GM12878 (cell line): ENCODE results near the gene LGALS3BP. TPM values are rescaled to one million over a fixed set of nuclear protein-coding genes. Genes with fewer than 3 reads are reported as not detected.

Experiments used
- BACH1 ChIP-seq: fragments of 450-650 bp; IDR thresholded peaks from 2 replicates; pipeline ENCODE4 v1.6.1; 2017; ENCODE audit warnings: mild to moderate bottlenecking, borderline replicate concordance
- CHD2 ChIP-seq: IDR thresholded peaks from 2 replicates; pipeline ENCODE4 v1.6.1; 2011; ENCODE audit warnings: low read depth, low read length, improper control_type of control experiment, borderline replicate concordance
- CHD4 ChIP-seq: fragments of 200-600 bp; sonication (generic); IDR thresholded peaks from 2 replicates; pipeline ENCODE4 v1.6.1; 2016; ENCODE audit warnings: mild to moderate bottlenecking
- CREB1 ChIP-seq: IDR thresholded peaks from 2 replicates; pipeline ENCODE4 v1.6.1; 2012; ENCODE audit warnings: low read depth, mild to moderate bottlenecking, inconsistent platforms
- EGR1 ChIP-seq, 2 experiments: IDR thresholded peaks; 1 replicate in 1 of 2; 2 replicates in 1 of 2; pipeline ENCODE4 v1.6.1; 2011 to 2012; ENCODE audit warnings: low read depth in 2 of 2, low read length in 2 of 2, borderline replicate concordance in 1 of 2, mild to moderate bottlenecking in 1 of 2, moderate library complexity in 1 of 2
- EZH2 ChIP-seq: IDR thresholded peaks from 2 replicates; pipeline ENCODE4 v1.6.1; 2012; ENCODE audit warnings: low read depth, mild to moderate bottlenecking, control low read depth, inconsistent platforms, low read length, borderline replicate concordance; ENCODE audit not compliant: control insufficient read depth
- FOXK2 ChIP-seq: fragments of 450-650 bp; IDR thresholded peaks from 2 replicates; pipeline ENCODE4 v1.6.1; 2017; ENCODE audit warnings: mild to moderate bottlenecking, moderate library complexity
- GABPA ChIP-seq: IDR thresholded peaks from 2 replicates; pipeline ENCODE4 v1.6.1; 2014; ENCODE audit warnings: antibody characterized with exemption, low read depth, mild to moderate bottlenecking, inconsistent platforms
- IRF4 ChIP-seq: IDR thresholded peaks from 2 replicates; pipeline ENCODE4 v1.6.1; 2011; ENCODE audit warnings: low read depth, low read length
- KAT2A ChIP-seq: conservative IDR thresholded peaks from 2 replicates; pipeline ENCODE4 v1.6.1; 2011; ENCODE audit warnings: low read depth, low read length; ENCODE audit not compliant: control insufficient read depth
- KDM1A ChIP-seq: fragments of 200-600 bp; sonication (generic); IDR thresholded peaks from 2 replicates; pipeline ENCODE4 v1.6.1; 2016; ENCODE audit warnings: borderline replicate concordance
- NFIC ChIP-seq: IDR thresholded peaks from 2 replicates; pipeline ENCODE4 v1.6.1; 2012; ENCODE audit warnings: low read depth, mild to moderate bottlenecking, inconsistent platforms, low read length, moderate library complexity
- NRF1 ChIP-seq: conservative IDR thresholded peaks from 2 replicates; pipeline ENCODE4 v1.6.1; 2011; ENCODE audit warnings: mild to moderate bottlenecking, low read depth, low read length, improper control_type of control experiment
- POLR2AphosphoS5 ChIP-seq: IDR thresholded peaks from 2 replicates; pipeline ENCODE4 v1.6.1; 2011; ENCODE audit warnings: mild to moderate bottlenecking, low read length, inconsistent platforms
- RFX5 ChIP-seq: IDR thresholded peaks from 2 replicates; pipeline ENCODE4 v1.6.1; 2011; ENCODE audit warnings: low read depth, low read length, improper control_type of control experiment
- RUNX3 ChIP-seq: IDR thresholded peaks from 2 replicates; pipeline ENCODE4 v1.6.1; 2012; ENCODE audit warnings: low read length, inconsistent platforms
- SMAD5 ChIP-seq: IDR thresholded peaks from 2 replicates; pipeline ENCODE4 v1.6.1; 2016; ENCODE audit warnings: antibody characterized with exemption, low read depth
- SMARCA5 ChIP-seq: fragments of 450-650 bp; IDR thresholded peaks from 2 replicates; pipeline ENCODE4 v1.6.1; 2017; ENCODE audit warnings: mild to moderate bottlenecking
- SREBF1 ChIP-seq: IDR thresholded peaks from 2 replicates; pipeline ENCODE4 v1.6.1; 2012; ENCODE audit warnings: mild to moderate bottlenecking, low read length
- YY1 ChIP-seq: IDR thresholded peaks from 2 replicates; pipeline ENCODE4 v1.6.1; 2011; ENCODE audit warnings: low read depth, mild to moderate bottlenecking, low read length
- ZBED1 ChIP-seq: IDR thresholded peaks from 2 replicates; pipeline ENCODE4 v1.6.1; 2016; ENCODE audit warnings: borderline replicate concordance
- ZNF24 ChIP-seq: fragments of 450-650 bp; IDR thresholded peaks from 2 replicates; pipeline ENCODE4 v1.6.1; 2017; ENCODE audit warnings: antibody characterized with exemption, mild to moderate bottlenecking
- ZNF274 ChIP-seq: IDR thresholded peaks from one replicate; pipeline ENCODE4 v1.8.0; 2011; ENCODE audit not compliant: insufficient read length, insufficient read depth
- polyA plus RNA-seq, 11 experiments: library from polyadenylated mRNA; depleted of rRNA in 4 of 11; unstranded in 6 of 11; stranded (reverse) in 5 of 11; fragments of >200 nt; fragmentation: Nextera tagmentation in 4 of 11; fragmentation: Illumina TruSeq in 1 of 11; extraction: Ambion mirVana in 4 of 11; extraction: Trizol in 1 of 11; gene quantifications; 1 replicate in 1 of 11; 2 replicates in 10 of 11; pipeline versions ENCODE4 v1.2.1 to v1.2.3, GENCODE V29; 2011 to 2016; ENCODE audit warnings: inconsistent platforms in 2 of 11, missing spikeins in 2 of 11, low read depth in 1 of 11
- total RNA-seq, 4 experiments: library from RNA; depleted of rRNA in 3 of 4; stranded (reverse); fragments of >200 nt in 3 of 4; fragmentation: Illumina TruSeq in 1 of 4; extraction: Trizol in 1 of 4; gene quantifications; 2 replicates each; pipeline versions ENCODE4 v1.2.1 to v1.2.3, GENCODE V29; 2013 to 2021
- TF ChIP-seq, protein P1 (sequence below): IDR thresholded peaks from 2 replicates; pipeline ENCODE4 v1.6.1; 2012; ENCODE audit warnings: low read depth, low read length, improper control_type of control experiment
- TF ChIP-seq, protein P2 (sequence below): IDR thresholded peaks from 2 replicates; pipeline ENCODE4 v1.6.1; 2011; ENCODE audit warnings: borderline replicate concordance, low read depth, mild to moderate bottlenecking, moderate library complexity, low read length; ENCODE audit not compliant: insufficient read depth, poor library complexity, severe bottlenecking
- TF ChIP-seq, protein P3 (sequence below): fragments of 450-650 bp; conservative IDR thresholded peaks from 2 replicates; pipeline ENCODE4 v1.6.1; 2017; ENCODE audit warnings: mild to moderate bottlenecking, moderate library complexity

The LGALS3BP gene
- total and polyA plus RNA-seq, 10 of the 15 experiments (the other 5 are each of a cell fraction or from before 2014, with no cell fraction given) = 0.52 to 5.2 (median 1.9) TPM

DNA sequence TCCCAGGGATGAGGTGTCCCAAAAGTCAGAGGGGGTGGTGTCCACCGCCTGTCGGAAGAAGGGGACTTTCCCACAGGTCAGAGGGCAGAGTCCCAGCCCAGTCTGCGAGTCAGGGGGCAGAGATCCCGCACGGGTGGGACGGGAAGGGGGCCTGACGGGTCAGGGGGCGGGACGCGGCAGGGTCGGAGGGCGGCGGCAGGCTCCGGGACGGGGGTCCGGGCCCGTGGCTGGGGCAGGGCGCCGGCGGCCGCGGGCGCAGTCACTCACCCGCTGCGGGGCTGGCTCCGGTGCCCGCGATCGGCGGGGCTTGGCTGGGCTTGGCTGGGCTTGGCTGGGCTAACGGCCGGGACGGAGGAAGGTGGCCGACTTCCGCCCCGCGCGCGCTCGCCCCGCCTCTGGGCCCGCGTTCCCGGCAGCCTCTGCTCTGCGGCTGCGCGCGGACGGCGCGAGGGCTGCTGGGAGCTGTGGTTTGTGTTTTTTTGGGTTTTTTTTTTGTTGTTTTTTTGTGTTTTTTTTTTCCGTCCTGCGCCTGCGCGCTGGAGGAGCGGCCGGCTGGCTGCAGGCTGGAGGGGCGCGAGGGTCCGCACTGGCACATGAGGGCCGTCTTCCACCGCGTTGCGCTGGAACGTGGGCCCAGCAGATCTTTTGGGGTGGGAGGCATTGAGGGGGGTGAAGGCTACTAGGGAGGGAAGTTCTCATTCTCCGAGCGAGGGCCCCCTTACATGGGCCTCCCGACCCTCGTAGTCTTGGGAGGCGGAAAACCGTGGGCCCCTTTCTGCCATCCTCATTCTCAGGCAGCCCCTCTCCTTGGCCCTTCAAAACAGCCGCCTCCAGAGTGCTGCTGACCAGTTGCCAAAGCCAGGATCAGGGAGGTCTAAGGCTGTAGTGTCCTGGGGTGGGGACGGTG, 29.9 kb upstream of the LGALS3BP start, which contains the start of gene CANT1 (continued):
- TF ChIP-seq, protein P1, sequence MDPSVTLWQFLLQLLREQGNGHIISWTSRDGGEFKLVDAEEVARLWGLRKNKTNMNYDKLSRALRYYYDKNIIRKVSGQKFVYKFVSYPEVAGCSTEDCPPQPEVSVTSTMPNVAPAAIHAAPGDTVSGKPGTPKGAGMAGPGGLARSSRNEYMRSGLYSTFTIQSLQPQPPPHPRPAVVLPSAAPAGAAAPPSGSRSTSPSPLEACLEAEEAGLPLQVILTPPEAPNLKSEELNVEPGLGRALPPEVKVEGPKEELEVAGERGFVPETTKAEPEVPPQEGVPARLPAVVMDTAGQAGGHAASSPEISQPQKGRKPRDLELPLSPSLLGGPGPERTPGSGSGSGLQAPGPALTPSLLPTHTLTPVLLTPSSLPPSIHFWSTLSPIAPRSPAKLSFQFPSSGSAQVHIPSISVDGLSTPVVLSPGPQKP = peak; percentile 47; the same call in 1 of the 2 replicates
- no peak for TF ChIP-seq GABPA
- TF ChIP-seq SREBF1 = 0 out of 2 replicates have a peak, but pooled peaks have one; percentile 26
- peak; percentile 49 for TF ChIP-seq YY1
- no peak for TF ChIP-seq CHD4
- no peak for TF ChIP-seq ZNF274
- no peak for TF ChIP-seq EZH2
- peak; percentile 61 for TF ChIP-seq SMARCA5
- peak; percentile 60; the same call in 1 of the 2 replicates for TF ChIP-seq BACH1
- no peak for TF ChIP-seq NFIC
- peak; percentile 85 for TF ChIP-seq NRF1
- no peak for TF ChIP-seq RFX5
- peak; percentile 91 for TF ChIP-seq RUNX3
- no peak for TF ChIP-seq SMAD5
- no peak for TF ChIP-seq EGR1 (IDR thresholded peaks at IDR 0.05; ENCODE audit: borderline replicate concordance in 1 of 2, low read depth in 2 of 2, low read length in 2 of 2)
- TF ChIP-seq KAT2A = no peak
- no peak for TF ChIP-seq ZBED1
- TF ChIP-seq CREB1 = 0 out of 2 replicates have a peak, but pooled peaks have one; percentile 31
- TF ChIP-seq IRF4 = no peak
- TF ChIP-seq KDM1A = no peak
- TF ChIP-seq, protein P2, sequence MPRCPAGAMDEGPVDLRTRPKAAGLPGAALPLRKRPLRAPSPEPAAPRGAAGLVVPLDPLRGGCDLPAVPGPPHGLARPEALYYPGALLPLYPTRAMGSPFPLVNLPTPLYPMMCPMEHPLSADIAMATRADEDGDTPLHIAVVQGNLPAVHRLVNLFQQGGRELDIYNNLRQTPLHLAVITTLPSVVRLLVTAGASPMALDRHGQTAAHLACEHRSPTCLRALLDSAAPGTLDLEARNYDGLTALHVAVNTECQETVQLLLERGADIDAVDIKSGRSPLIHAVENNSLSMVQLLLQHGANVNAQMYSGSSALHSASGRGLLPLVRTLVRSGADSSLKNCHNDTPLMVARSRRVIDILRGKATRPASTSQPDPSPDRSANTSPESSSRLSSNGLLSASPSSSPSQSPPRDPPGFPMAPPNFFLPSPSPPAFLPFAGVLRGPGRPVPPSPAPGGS = no peak
- TF ChIP-seq POLR2AphosphoS5 = peak; percentile 59; the same call in 1 of the 2 replicates
- 0 out of 2 replicates have a peak, but pooled peaks have one; percentile 9 for TF ChIP-seq ZNF24
- no peak for TF ChIP-seq FOXK2
- 0 out of 2 replicates have a peak, but pooled peaks have one; percentile 9 for TF ChIP-seq CHD2
- TF ChIP-seq, protein P3, sequence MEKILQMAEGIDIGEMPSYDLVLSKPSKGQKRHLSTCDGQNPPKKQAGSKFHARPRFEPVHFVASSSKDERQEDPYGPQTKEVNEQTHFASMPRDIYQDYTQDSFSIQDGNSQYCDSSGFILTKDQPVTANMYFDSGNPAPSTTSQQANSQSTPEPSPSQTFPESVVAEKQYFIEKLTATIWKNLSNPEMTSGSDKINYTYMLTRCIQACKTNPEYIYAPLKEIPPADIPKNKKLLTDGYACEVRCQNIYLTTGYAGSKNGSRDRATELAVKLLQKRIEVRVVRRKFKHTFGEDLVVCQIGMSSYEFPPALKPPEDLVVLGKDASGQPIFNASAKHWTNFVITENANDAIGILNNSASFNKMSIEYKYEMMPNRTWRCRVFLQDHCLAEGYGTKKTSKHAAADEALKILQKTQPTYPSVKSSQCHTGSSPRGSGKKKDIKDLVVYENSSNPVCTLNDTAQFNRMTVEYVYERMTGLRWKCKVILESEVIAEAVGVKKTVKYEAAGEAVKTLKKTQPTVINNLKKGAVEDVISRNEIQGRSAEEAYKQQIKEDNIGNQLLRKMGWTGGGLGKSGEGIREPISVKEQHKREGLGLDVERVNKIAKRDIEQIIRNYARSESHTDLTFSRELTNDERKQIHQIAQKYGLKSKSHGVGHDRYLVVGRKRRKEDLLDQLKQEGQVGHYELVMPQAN = peak; percentile 79
